Caco-2 (cell line): ENCODE data around the gene NOL4L. TPM values are rescaled to one million over a fixed set of nuclear protein-coding genes. Genes with fewer than 3 reads are reported as not detected.

Experiments used
- BruUV-seq: library from RNA; stranded (reverse); fragments of 400-500 nt; replicated peaks from 2 replicates; lab custom pipeline; 2021; lab: Mats Ljungman, UMichigan
- CTCF ChIA-PET: fragments of 300-600 bp; sonication (Branson Sonifier 250); formaldehyde crosslinking; loops from one replicate; lab custom pipeline; 2022; ENCODE audit warnings: antibody characterized with exemption; lab: Charles Lee
- POLR2A ChIA-PET: fragments of 300-600 bp; sonication (Branson Sonifier 250); formaldehyde crosslinking; loops from one replicate; lab custom pipeline; 2022; ENCODE audit warnings: antibody characterized with exemption; lab: Charles Lee
- DNase-seq, 2 experiments: peaks; one replicate each; pipeline versions ENCODE4 v3.0.0 to v3.0.0-alpha.2; 2020 to 2022
- H3K27me3 ChIP-seq: replicated peaks from 2 replicates; pipeline ENCODE4 v1.6.0; 2011; ENCODE audit warnings: low read length; ENCODE audit not compliant: control insufficient read depth, insufficient read depth
- H3K36me3 ChIP-seq: 2 replicates; pipeline ENCODE4 v1.5.1; 2011; ENCODE audit warnings: low read length; ENCODE audit not compliant: control insufficient read depth, insufficient read depth
- H3K4me1 ChIP-seq: fragments of 250-450 bp; sonication (Bioruptor Pico); 2 replicates; pipeline ENCODE4 v1.5.1; 2020; ENCODE audit warnings: mild to moderate bottlenecking
- H3K4me3 ChIP-seq: 2 replicates; pipeline ENCODE4 v1.5.1; 2011; ENCODE audit warnings: low read depth, mild to moderate bottlenecking, control low read depth, low read length
- H3K9me3 ChIP-seq: fragments of 250-450 bp; sonication (Bioruptor Pico); 2 replicates; pipeline ENCODE4 v1.5.1; 2020; ENCODE audit warnings: mild to moderate bottlenecking, moderate library complexity
- H3K27ac Mint-ChIP-seq: one replicate; pipeline ENCODE4 v1.8.0; 2022; ENCODE audit warnings: mixed read lengths; ENCODE audit not compliant: unreplicated experiment
- H3K27me3 Mint-ChIP-seq: one replicate; pipeline ENCODE4 v1.8.0; 2022; ENCODE audit warnings: mixed read lengths; ENCODE audit not compliant: insufficient read depth, unreplicated experiment
- H3K36me3 Mint-ChIP-seq: one replicate; pipeline ENCODE4 v1.8.0; 2022; ENCODE audit warnings: mild to moderate bottlenecking, mixed read lengths; ENCODE audit not compliant: insufficient read depth, unreplicated experiment
- H3K4me1 Mint-ChIP-seq: one replicate; pipeline ENCODE4 v1.8.0; 2022; ENCODE audit warnings: low read depth, mixed read lengths; ENCODE audit not compliant: unreplicated experiment
- H3K4me3 Mint-ChIP-seq: one replicate; pipeline ENCODE4 v1.8.0; 2022; ENCODE audit warnings: mild to moderate bottlenecking, moderate library complexity, mixed read lengths; ENCODE audit not compliant: unreplicated experiment
- H3K9me3 Mint-ChIP-seq: one replicate; pipeline ENCODE4 v1.8.0; 2022; ENCODE audit warnings: mixed read lengths; ENCODE audit not compliant: unreplicated experiment
- intact Hi-C: fragments of 100-400 bp; cut with micrococcal nuclease; formaldehyde crosslinking; loops from one replicate; pipeline ENCODE4 v1.10.0; 2022; ENCODE audit not compliant: unreplicated experiment
- total RNA-seq: library from RNA; stranded (reverse); gene quantifications from 2 replicates; pipeline ENCODE4 v1.2.3, GENCODE V29; 2022
- TF ChIP-seq, protein P1 (sequence below), 2 experiments: fragments of 200-600 bp in 1 of 2; IDR thresholded peaks; 1 replicate in 1 of 2; 2 replicates in 1 of 2; pipeline versions ENCODE4 v1.5.1 to v1.8.0; 2011 to 2022; ENCODE audit warnings: antibody characterized with exemption in 1 of 2, control low read depth in 1 of 2, inconsistent platforms in 1 of 2, low read depth in 1 of 2, low read length in 1 of 2, mild to moderate bottlenecking in 1 of 2, moderate library complexity in 1 of 2; ENCODE audit not compliant: insufficient read depth in 1 of 2, severe bottlenecking in 1 of 2, unreplicated experiment in 1 of 2

NOL4L gene
- total RNA-seq, 1 experiment from 2014 or later: 80.9 TPM

DNA sequence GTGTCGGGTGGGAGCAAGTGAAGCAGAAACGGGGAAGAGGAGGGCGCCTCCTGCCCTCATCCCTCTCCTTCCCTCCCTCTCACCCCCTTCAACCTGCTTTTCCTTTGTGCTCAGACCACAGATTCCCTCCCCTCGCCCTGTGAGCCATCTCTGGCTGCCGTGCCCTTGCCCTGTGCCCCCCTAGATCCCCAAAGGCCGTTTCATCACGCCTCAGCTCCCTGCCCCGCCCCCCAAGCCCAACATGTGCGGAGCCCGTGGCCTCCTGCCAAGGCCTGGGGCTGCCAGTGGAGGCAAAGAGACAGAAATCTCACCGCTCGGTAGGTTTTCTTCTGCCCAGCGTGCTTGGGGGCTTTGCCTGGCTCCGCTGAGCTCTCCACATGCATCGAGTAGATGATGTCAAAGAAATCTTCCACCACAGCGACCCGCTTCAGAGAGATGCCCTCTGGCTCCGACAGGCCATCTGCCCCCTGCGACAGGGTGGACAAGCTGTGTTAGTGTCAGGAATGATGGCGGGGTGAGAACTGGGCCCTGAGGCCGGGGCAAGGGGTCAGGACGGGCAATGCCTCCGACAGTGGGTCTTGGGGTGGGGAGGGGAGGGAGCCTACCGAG, 57.6 kb downstream of the NOL4L start:
- TF ChIP-seq, protein P1, sequence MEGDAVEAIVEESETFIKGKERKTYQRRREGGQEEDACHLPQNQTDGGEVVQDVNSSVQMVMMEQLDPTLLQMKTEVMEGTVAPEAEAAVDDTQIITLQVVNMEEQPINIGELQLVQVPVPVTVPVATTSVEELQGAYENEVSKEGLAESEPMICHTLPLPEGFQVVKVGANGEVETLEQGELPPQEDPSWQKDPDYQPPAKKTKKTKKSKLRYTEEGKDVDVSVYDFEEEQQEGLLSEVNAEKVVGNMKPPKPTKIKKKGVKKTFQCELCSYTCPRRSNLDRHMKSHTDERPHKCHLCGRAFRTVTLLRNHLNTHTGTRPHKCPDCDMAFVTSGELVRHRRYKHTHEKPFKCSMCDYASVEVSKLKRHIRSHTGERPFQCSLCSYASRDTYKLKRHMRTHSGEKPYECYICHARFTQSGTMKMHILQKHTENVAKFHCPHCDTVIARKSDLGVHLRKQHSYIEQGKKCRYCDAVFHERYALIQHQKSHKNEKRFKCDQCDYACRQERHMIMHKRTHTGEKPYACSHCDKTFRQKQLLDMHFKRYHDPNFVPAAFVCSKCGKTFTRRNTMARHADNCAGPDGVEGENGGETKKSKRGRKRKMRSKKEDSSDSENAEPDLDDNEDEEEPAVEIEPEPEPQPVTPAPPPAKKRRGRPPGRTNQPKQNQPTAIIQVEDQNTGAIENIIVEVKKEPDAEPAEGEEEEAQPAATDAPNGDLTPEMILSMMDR (IDR thresholded peaks at IDR 0.05; ENCODE audit: insufficient read depth in 1 of 2, low read depth in 1 of 2, low read length in 1 of 2, severe bottlenecking in 1 of 2, unreplicated experiment in 1 of 2): no peak
- Mint-ChIP-seq H3K27ac (no peak overlapping the region), H3K36me3 (no peaks in the 10 kb centered on the region), H3K4me3 (no peak overlapping the region), H3K27me3 (no peaks in the 10 kb centered on the region), H3K9me3 (no peaks in the 10 kb centered on the region), H3K4me1 (no peaks in the 10 kb centered on the region)
- no TSS peak for BruUV-seq
- Histone ChIP-seq H3K27me3 (no peaks in the 10 kb centered on the region; the same call in 1 of the 2 replicates), H3K9me3 (no peaks in the 10 kb centered on the region), H3K36me3 (no peaks in the 10 kb centered on the region), H3K4me1 (no peaks in the 10 kb centered on the region), H3K4me3 (no peak overlapping the region)
- POLR2A ChIA-PET: no interaction called here
- intact Hi-C loops: no loop called here
- DNase-seq: no peak
- CTCF ChIA-PET: interaction anchor here (1.4 kb wide), 1 partner anchor 15 kb away, joined by 3 read pairs; no protein-coding TSS in a partner anchor

DNA sequence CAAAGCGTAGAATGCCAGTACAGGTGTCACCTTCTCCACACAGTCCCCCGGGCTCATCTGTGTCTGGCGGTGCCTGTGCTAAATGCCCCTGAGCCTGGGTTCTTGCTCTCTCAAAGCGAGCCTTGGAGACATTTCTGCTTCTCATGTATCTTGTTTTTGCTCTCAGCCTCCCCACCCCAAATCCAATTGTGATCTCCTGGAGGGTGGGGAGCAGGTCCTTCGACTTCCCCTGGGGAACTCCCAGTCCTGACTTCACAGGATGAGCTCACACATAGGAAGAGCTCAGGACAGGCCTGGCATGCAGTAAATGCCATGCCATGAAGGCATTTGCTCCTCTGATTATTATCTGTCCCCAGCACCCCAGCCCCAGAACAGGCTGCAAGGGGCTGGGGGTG, 58.1 kb downstream of the NOL4L start:
- H3K4me3 ChIP-seq: no peak overlapping the region
- no peaks in the 10 kb centered on the region for H3K4me1 Mint-ChIP-seq
- no peak overlapping the region for H3K27ac Mint-ChIP-seq
- TF ChIP-seq, protein P1 (IDR thresholded peaks at IDR 0.05; ENCODE audit: insufficient read depth in 1 of 2, low read depth in 1 of 2, low read length in 1 of 2, severe bottlenecking in 1 of 2, unreplicated experiment in 1 of 2): no peak
- no TSS peak for BruUV-seq
- no peak for DNase-seq
- ChIA-PET CTCF (interaction anchor here (0.5 to 1.0 kb wide), 3 partner anchors 8 to 126 kb away, joined by 3 to 5 read pairs (median 3); no protein-coding TSS in a partner anchor), POLR2A (no interaction called here)
- H3K27me3 Mint-ChIP-seq: no peaks in the 10 kb centered on the region
- no peaks in the 10 kb centered on the region; the same call in 1 of the 2 replicates for H3K27me3 ChIP-seq
- no peaks in the 10 kb centered on the region; the same call in 1 of the 2 replicates for H3K4me1 ChIP-seq
- intact Hi-C loops: no loop called here
- H3K9me3 Mint-ChIP-seq: no peaks in the 10 kb centered on the region
- no peak overlapping the region for H3K4me3 Mint-ChIP-seq
- H3K36me3 ChIP-seq: no peaks in the 10 kb centered on the region
- H3K36me3 Mint-ChIP-seq: no peaks in the 10 kb centered on the region
- no peaks in the 10 kb centered on the region for H3K9me3 ChIP-seq

- ChIA-PET CTCF (interaction anchor here (0.5 to 1.0 kb wide), 3 partner anchors 9 to 126 kb away, joined by 3 to 5 read pairs (median 3); no protein-coding TSS in a partner anchor), POLR2A (no interaction called here)
- no TSS peak for BruUV-seq
Measured at GRCh38 chr20:32526541-32526940, 58.6 kb downstream of the NOL4L start.

More at GRCh38 chr20:32526541-32526940, 58.6 kb downstream of the NOL4L start:
- Histone ChIP-seq H3K36me3 (no peaks in the 10 kb centered on the region), H3K27me3 (no peaks in the 10 kb centered on the region; the same call in 1 of the 2 replicates), H3K9me3 (no peaks in the 10 kb centered on the region), H3K4me3 (no peak overlapping the region), H3K4me1 (no peaks in the 10 kb centered on the region; the same call in 1 of the 2 replicates)
- no peaks in the 10 kb centered on the region for H3K4me1 Mint-ChIP-seq
- TF ChIP-seq, protein P1 (IDR thresholded peaks at IDR 0.05; ENCODE audit: insufficient read depth in 1 of 2, low read depth in 1 of 2, low read length in 1 of 2, severe bottlenecking in 1 of 2, unreplicated experiment in 1 of 2): no peak
- no peaks in the 10 kb centered on the region for H3K27me3 Mint-ChIP-seq
- intact Hi-C loops: no loop called here
- no peaks in the 10 kb centered on the region for H3K36me3 Mint-ChIP-seq
- no peak overlapping the region for H3K4me3 Mint-ChIP-seq
- H3K9me3 Mint-ChIP-seq: no peaks in the 10 kb centered on the region
- H3K27ac Mint-ChIP-seq: no peak overlapping the region
- no peak for DNase-seq
